ENCODE measurements around the gene PPM1J. TPM values are rescaled to one million over a fixed set of nuclear protein-coding genes. Genes with fewer than 3 reads are reported as not detected.

PPM1J gene
- total and polyA plus RNA-seq, 2 of the 13 experiments (the other 11 are each of a cell fraction or from before 2014, with no cell fraction given), result 0.07 to 0.22 TPM

- TF ChIP-seq, protein P1, sequence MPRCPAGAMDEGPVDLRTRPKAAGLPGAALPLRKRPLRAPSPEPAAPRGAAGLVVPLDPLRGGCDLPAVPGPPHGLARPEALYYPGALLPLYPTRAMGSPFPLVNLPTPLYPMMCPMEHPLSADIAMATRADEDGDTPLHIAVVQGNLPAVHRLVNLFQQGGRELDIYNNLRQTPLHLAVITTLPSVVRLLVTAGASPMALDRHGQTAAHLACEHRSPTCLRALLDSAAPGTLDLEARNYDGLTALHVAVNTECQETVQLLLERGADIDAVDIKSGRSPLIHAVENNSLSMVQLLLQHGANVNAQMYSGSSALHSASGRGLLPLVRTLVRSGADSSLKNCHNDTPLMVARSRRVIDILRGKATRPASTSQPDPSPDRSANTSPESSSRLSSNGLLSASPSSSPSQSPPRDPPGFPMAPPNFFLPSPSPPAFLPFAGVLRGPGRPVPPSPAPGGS (CRISPR knock-in tag; IDR thresholded peaks at IDR 0.05), result peak; percentile 74; the same call in 1 of the 2 replicates
- TF ChIP-seq, protein P2, sequence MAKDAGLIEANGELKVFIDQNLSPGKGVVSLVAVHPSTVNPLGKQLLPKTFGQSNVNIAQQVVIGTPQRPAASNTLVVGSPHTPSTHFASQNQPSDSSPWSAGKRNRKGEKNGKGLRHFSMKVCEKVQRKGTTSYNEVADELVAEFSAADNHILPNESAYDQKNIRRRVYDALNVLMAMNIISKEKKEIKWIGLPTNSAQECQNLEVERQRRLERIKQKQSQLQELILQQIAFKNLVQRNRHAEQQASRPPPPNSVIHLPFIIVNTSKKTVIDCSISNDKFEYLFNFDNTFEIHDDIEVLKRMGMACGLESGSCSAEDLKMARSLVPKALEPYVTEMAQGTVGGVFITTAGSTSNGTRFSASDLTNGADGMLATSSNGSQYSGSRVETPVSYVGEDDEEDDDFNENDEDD (CRISPR knock-in tag; IDR thresholded peaks at IDR 0.05; ENCODE audit: borderline replicate concordance), result peak; percentile 66; the same call in 1 of the 2 replicates
- 0 out of 2 replicates have a peak, but pooled peaks have one; percentile 27 for TF ChIP-seq ZNF709 (CRISPR knock-in tag; IDR thresholded peaks at IDR 0.05)
- TF ChIP-seq, protein P3, sequence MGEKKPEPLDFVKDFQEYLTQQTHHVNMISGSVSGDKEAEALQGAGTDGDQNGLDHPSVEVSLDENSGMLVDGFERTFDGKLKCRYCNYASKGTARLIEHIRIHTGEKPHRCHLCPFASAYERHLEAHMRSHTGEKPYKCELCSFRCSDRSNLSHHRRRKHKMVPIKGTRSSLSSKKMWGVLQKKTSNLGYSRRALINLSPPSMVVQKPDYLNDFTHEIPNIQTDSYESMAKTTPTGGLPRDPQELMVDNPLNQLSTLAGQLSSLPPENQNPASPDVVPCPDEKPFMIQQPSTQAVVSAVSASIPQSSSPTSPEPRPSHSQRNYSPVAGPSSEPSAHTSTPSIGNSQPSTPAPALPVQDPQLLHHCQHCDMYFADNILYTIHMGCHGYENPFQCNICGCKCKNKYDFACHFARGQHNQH (CRISPR knock-in tag; IDR thresholded peaks at IDR 0.05), result peak; percentile 14; the same call in 1 of the 2 replicates
- TF ChIP-seq DRAP1 (CRISPR knock-in tag; IDR thresholded peaks at IDR 0.05), result peak; percentile 49; the same call in 1 of the 2 replicates
- peak; percentile 58; the same call in 1 of the 2 replicates for TF ChIP-seq ZSCAN25 (CRISPR knock-in tag; IDR thresholded peaks at IDR 0.05)
- peak; percentile 50 for TF ChIP-seq HDAC1 (CRISPR knock-in tag; IDR thresholded peaks at IDR 0.05)
- TF ChIP-seq ZKSCAN1 (IDR thresholded peaks at IDR 0.05; ENCODE audit: low read length), result 0 out of 2 replicates have a peak, but pooled peaks have one; percentile 26
- peak; percentile 71; the same call in 1 of the 2 replicates for TF ChIP-seq ZNF547 (CRISPR knock-in tag; IDR thresholded peaks at IDR 0.05)
- TF ChIP-seq ZNF382 (CRISPR knock-in tag; IDR thresholded peaks at IDR 0.05; ENCODE audit: borderline replicate concordance), result no peak
- peak; percentile 35; the same call in 1 of the 2 replicates for TF ChIP-seq KAT8 (CRISPR knock-in tag; IDR thresholded peaks at IDR 0.05)
- TF ChIP-seq, protein P4, sequence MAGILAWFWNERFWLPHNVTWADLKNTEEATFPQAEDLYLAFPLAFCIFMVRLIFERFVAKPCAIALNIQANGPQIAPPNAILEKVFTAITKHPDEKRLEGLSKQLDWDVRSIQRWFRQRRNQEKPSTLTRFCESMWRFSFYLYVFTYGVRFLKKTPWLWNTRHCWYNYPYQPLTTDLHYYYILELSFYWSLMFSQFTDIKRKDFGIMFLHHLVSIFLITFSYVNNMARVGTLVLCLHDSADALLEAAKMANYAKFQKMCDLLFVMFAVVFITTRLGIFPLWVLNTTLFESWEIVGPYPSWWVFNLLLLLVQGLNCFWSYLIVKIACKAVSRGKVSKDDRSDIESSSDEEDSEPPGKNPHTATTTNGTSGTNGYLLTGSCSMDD (CRISPR knock-in tag; IDR thresholded peaks at IDR 0.05), result no peak
- TF ChIP-seq PHF20 (CRISPR knock-in tag; IDR thresholded peaks at IDR 0.05), result 0 out of 2 replicates have a peak, but pooled peaks have one; percentile 2
- peak; percentile 81 for TF ChIP-seq ZNF883 (CRISPR knock-in tag; IDR thresholded peaks at IDR 0.05; ENCODE audit: not compliant biosample characterization)
- TF ChIP-seq ZNF691 (CRISPR knock-in tag; IDR thresholded peaks at IDR 0.05; ENCODE audit: borderline replicate concordance, low read depth), result peak; percentile 19; the same call in 1 of the 2 replicates
- TF ChIP-seq GATAD2A (CRISPR knock-in tag; IDR thresholded peaks at IDR 0.05), result peak; percentile 9
- TF ChIP-seq ZNF430 (CRISPR knock-in tag; IDR thresholded peaks at IDR 0.05), result peak; percentile 47; the same call in 1 of the 2 replicates
These were observed 10.1 kb downstream of the PPM1J start (continued) for GRCh38 chr1:112704934-112705627.

Measured in HepG2 (cell line).